Vagina (tissue), 2 donors: Measurements from ENCODE around the gene SLC39A3. TPM values are rescaled to one million over a fixed set of nuclear protein-coding genes. Genes with fewer than 3 reads are reported as not detected.

Experiments used
- DNase-seq, 2 donors: peaks; one replicate each; pipeline ENCODE4 v3.0.0-alpha.2; 2017; ENCODE audit errors: extremely low spot score in 2 of 2
- H3K27ac ChIP-seq: fragments of 200-600 bp; sonication (generic); one replicate; pipeline ENCODE4 v1.5.1; 2019
- H3K27me3 ChIP-seq: fragments of 200-600 bp; sonication (generic); one replicate; pipeline ENCODE4 v1.5.1; 2019
- H3K36me3 ChIP-seq, 2 donors: fragments of 200-600 bp; sonication (generic); one replicate each; pipeline ENCODE4 v1.5.1; 2017 to 2019
- H3K4me1 ChIP-seq: fragments of 200-600 bp; sonication (generic); one replicate; pipeline ENCODE4 v1.5.1; 2019
- H3K4me3 ChIP-seq, 2 donors: fragments of 200-600 bp; sonication (generic); 1 replicate in 1 of 2; 2 replicates in 1 of 2; pipeline ENCODE4 v1.5.1; 2016 to 2019
- H3K9me3 ChIP-seq: fragments of 200-600 bp; sonication (generic); one replicate; pipeline ENCODE4 v1.5.1; 2019
- POLR2A ChIP-seq, 2 donors: fragments of 450-650 bp; IDR thresholded peaks; one replicate each; pipeline ENCODE4 v1.6.1; 2017; ENCODE audit warnings: antibody characterized with exemption in 2 of 2, mild to moderate bottlenecking in 2 of 2, moderate library complexity in 2 of 2
- POLR2AphosphoS5 ChIP-seq, 2 donors: sonication (generic); formaldehyde crosslinking; IDR thresholded peaks; one replicate each; pipeline ENCODE4 v1.9.0; 2017; ENCODE audit warnings: antibody characterized with exemption in 2 of 2, mild to moderate bottlenecking in 2 of 2, low read depth in 1 of 2; ENCODE audit not compliant: insufficient read depth in 1 of 2
- intact Hi-C: fragments of 100-400 bp; cut with DNase I; formaldehyde crosslinking; loops from one replicate; pipeline ENCODE4 v1.15.1; 2023
- total RNA-seq: library from RNA; depleted of rRNA; stranded (reverse); fragments of >200 nt; gene quantifications from one replicate; pipeline ENCODE4 v1.2.3, GENCODE V29; 2016
- TF ChIP-seq, protein P1 (sequence below), 3 experiments: fragments of 450-650 bp in 2 of 3; fragments of 200-600 bp in 1 of 3; sonication (generic) in 1 of 3; IDR thresholded peaks; one replicate each; pipeline ENCODE4 v1.5.1; 2017 to 2019; ENCODE audit warnings: antibody characterized with exemption in 3 of 3, mild to moderate bottlenecking in 2 of 3, moderate library complexity in 2 of 3

Gene SLC39A3
- total RNA-seq, 1 donor from 2014 or later, result 27.7 TPM

GRCh38 chr19:2732883-2733282 lies 6.9 kb downstream of the SLC39A3 start:
- Histone ChIP-seq H3K4me3 (no peak overlapping the region), H3K4me1 (no peaks in the 10 kb centered on the region), H3K27me3 (no peaks in the 10 kb centered on the region), H3K9me3 (no peaks in the 10 kb centered on the region), H3K36me3 (peaks cover 0 to 23% of the 10 kb centered on the region in 2 donors), H3K27ac (no peak overlapping the region)
- DNase-seq, result no peak
- TF ChIP-seq POLR2A (IDR thresholded peaks at IDR 0.05), result no peak
- intact Hi-C loops, result no loop called here

DNA sequence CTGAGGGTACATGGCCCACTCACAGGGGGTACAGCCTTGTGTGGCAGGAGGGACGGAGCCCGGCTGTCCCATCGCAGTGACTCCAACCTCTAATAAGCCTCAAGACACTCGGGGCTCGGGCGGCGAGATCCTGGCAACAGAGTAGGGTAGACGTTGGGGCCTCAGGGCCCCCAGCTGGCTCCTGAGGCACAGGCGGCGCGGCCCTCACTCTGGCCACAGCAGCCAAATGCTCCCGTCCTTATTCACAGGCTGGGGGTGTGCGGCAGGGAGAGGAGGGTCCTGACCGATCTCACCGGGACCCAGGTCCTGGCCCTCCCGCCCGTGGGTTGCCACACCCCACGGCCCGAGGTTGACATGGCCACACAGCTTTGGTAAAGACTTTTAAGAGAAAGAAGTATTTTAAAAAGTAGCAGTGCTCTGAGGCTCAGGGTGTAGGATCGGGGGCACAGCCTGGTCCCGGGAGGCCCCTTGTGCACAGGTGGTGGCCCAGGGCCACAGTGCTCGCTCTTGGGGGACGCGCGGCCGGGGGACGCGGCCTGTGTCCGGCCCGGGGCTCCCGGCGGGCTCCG lies 7.6 kb downstream of the SLC39A3 start:
- intact Hi-C loops, result no loop called here

DNA sequence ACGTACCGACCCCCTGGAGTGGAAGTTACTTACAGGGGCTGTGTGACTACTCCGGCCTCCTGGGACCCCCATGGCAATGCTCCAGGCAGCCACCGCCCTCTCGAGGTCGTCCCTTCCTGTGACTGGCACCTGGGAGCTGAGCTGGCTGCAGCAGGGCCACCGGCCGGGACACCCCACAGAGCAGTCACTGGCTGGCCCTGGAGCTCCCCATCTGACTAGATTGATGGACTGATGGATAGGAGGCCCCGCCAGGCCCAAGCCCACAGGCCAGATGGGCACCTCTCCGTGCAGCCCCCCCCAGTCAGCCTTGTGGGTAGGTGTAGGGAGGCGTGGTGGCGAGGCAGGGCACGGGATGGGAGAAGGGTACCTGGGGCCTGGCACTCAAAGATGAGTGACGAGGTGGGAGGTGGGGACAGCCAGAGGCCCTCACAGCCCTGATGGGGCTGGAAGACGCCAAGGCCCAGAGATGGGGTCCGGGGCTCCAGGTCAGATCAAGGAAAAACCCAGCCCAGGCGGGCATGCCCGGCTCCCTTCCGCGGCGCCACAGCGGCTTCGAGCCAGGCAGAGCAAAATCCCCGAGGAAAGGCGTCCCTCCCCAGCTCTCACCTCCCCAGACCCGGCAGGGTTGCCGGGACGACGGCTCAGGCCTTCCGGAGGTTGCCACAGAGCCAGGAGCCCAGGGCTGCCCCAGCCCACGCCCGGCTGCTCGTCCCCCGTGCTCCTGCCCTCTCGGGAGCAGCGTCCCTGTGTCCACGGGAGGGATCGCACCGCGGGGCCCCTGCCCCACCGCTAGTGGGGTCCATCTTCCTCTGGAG lies 8.4 kb downstream of the SLC39A3 start:
- Histone ChIP-seq H3K4me3 (no peak overlapping the region), H3K27ac (no peak overlapping the region), H3K27me3 (no peaks in the 10 kb centered on the region), H3K4me1 (peaks cover 8% of the 10 kb centered on the region), H3K36me3 (peaks cover 0 to 20% of the 10 kb centered on the region in 2 donors), H3K9me3 (no peaks in the 10 kb centered on the region)
- TF ChIP-seq, protein P1, sequence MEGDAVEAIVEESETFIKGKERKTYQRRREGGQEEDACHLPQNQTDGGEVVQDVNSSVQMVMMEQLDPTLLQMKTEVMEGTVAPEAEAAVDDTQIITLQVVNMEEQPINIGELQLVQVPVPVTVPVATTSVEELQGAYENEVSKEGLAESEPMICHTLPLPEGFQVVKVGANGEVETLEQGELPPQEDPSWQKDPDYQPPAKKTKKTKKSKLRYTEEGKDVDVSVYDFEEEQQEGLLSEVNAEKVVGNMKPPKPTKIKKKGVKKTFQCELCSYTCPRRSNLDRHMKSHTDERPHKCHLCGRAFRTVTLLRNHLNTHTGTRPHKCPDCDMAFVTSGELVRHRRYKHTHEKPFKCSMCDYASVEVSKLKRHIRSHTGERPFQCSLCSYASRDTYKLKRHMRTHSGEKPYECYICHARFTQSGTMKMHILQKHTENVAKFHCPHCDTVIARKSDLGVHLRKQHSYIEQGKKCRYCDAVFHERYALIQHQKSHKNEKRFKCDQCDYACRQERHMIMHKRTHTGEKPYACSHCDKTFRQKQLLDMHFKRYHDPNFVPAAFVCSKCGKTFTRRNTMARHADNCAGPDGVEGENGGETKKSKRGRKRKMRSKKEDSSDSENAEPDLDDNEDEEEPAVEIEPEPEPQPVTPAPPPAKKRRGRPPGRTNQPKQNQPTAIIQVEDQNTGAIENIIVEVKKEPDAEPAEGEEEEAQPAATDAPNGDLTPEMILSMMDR (IDR thresholded peaks at IDR 0.05), result no peak
- TF ChIP-seq POLR2AphosphoS5 (IDR thresholded peaks at IDR 0.05; ENCODE audit: insufficient read depth in 1 of 2, low read depth in 1 of 2), result no peak
- TF ChIP-seq POLR2A (IDR thresholded peaks at IDR 0.05), result no peak
- DNase-seq, result no peak
- intact Hi-C loops, result no loop called here

More for the DNA sequence above, 7.6 kb downstream of the SLC39A3 start:
- Histone ChIP-seq H3K4me1 (peaks cover under 1% of the 10 kb centered on the region), H3K27ac (no peak overlapping the region), H3K9me3 (no peaks in the 10 kb centered on the region), H3K4me3 (no peak overlapping the region), H3K36me3 (peaks cover 0 to 23% of the 10 kb centered on the region in 2 donors), H3K27me3 (no peaks in the 10 kb centered on the region)
- TF ChIP-seq POLR2A (IDR thresholded peaks at IDR 0.05), result no peak
- TF ChIP-seq POLR2AphosphoS5 (IDR thresholded peaks at IDR 0.05; ENCODE audit: insufficient read depth in 1 of 2, low read depth in 1 of 2), result no peak
- TF ChIP-seq, protein P1 (IDR thresholded peaks at IDR 0.05), result no peak
- DNase-seq, result no peak

GRCh38 chr19:2729943-2730818 lies 9.6 kb downstream of the SLC39A3 start:
- Histone ChIP-seq H3K27me3 (no peaks in the 10 kb centered on the region), H3K4me3 (no peak overlapping the region), H3K9me3 (no peaks in the 10 kb centered on the region), H3K27ac (no peak overlapping the region), H3K36me3 (peaks cover 0 to 13% of the 10 kb centered on the region in 2 donors), H3K4me1 (peaks cover 8% of the 10 kb centered on the region)
- DNase-seq, result no peak
- TF ChIP-seq POLR2A (IDR thresholded peaks at IDR 0.05) (no peak), POLR2AphosphoS5 (IDR thresholded peaks at IDR 0.05; ENCODE audit: insufficient read depth in 1 of 2, low read depth in 1 of 2) (no peak)
- TF ChIP-seq, protein P1 (IDR thresholded peaks at IDR 0.05), result no peak
- intact Hi-C loops, result no loop called here

DNA sequence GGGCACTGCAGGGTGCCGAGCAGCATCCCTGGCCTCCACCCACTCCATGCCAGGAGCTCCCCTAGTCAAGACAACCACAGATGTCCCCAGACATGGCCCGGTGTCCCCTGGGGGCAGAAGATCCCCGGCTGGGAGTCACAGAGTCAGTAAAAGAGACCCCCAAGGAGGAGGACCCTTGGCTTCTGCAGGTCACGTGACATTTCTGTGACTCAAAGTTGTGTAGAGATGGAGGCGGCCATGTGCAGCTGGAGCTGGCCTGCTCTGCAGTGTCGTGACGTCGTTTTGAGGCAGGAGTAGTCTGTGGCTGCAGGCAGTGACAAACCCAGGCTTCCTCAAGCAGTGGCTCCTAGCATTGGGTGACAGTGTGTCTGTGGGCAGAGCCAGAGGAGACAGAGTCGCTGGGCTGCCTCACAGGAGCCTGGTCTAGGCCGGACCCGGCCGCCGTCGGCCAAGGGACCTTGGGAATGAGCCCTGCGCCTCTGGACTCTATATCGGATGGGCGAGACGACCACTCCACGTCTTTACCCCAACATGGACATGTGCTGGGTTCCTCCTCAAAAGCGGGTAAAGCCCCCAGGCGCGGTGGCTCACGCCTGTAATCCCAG lies 10.9 kb downstream of the SLC39A3 start:
- Histone ChIP-seq H3K4me3 (no peak overlapping the region), H3K27me3 (no peaks in the 10 kb centered on the region), H3K36me3 (peaks cover 0 to 13% of the 10 kb centered on the region in 2 donors), H3K4me1 (peaks cover 10% of the 10 kb centered on the region), H3K9me3 (no peaks in the 10 kb centered on the region), H3K27ac (no peak overlapping the region)
- intact Hi-C loops, result no loop called here
- DNase-seq, result no peak
- TF ChIP-seq POLR2AphosphoS5 (IDR thresholded peaks at IDR 0.05; ENCODE audit: insufficient read depth in 1 of 2, low read depth in 1 of 2), result no peak
- no peak for TF ChIP-seq POLR2A (IDR thresholded peaks at IDR 0.05)
- TF ChIP-seq, protein P1 (IDR thresholded peaks at IDR 0.05), result no peak
